AG04450 (cell line): ENCODE measurements around the gene KCNQ4. TPM values are rescaled to one million over a fixed set of nuclear protein-coding genes. Genes with fewer than 3 reads are reported as not detected.

Experiments
- CTCF ChIA-PET: fragments of 300-600, 350-600 bp; formaldehyde crosslinking; extraction: SDS; loops from one replicate; lab custom pipeline; 2022; ENCODE audit warnings: antibody characterized with exemption, inconsistent platforms; lab: Charles Lee
- POLR2A ChIA-PET: fragments of 350-600 bp; formaldehyde crosslinking; extraction: SDS; loops from one replicate; lab custom pipeline; 2021; ENCODE audit warnings: antibody characterized with exemption, inconsistent platforms; lab: Yijun Ruan, JAX
- DNase-seq: peaks from one replicate; pipeline ENCODE4 v3.0.0-alpha.2; 2011; ENCODE audit warnings: low read depth, low spot score
- H3K27ac ChIP-seq: one replicate; pipeline ENCODE4 v1.5.1; 2012; ENCODE audit warnings: low read depth, low read length, control low read depth
- H3K27me3 ChIP-seq: one replicate; pipeline ENCODE4 v1.6.0; 2012; ENCODE audit warnings: low read length; ENCODE audit not compliant: control insufficient read depth, insufficient read depth
- H3K4me3 ChIP-seq: 2 replicates; pipeline ENCODE4 v1.5.1; 2011; ENCODE audit warnings: mild to moderate bottlenecking, low read depth, low read length, control low read depth
- H3K9me3 ChIP-seq: 2 replicates; pipeline ENCODE4 v1.5.1; 2012; ENCODE audit warnings: low read length; ENCODE audit not compliant: control insufficient read depth, insufficient read depth
- polyA plus RNA-seq: library from polyadenylated mRNA; depleted of rRNA; stranded (reverse); fragments of >200 nt; gene quantifications from 2 replicates; pipeline ENCODE4 v1.2.3, GENCODE V29; 2011
- TF ChIP-seq, protein P1 (sequence below): IDR thresholded peaks from 2 replicates; pipeline ENCODE4 v1.5.1; 2011; ENCODE audit warnings: low read depth, low read length, control low read depth, inconsistent platforms

KCNQ4 gene
- polyA plus RNA-seq, 1 experiment, result not detected

- ChIA-PET CTCF (interaction anchor here (0.6 to 17.4 kb wide), 46 partner anchors 8 to 385 kb away, joined by 3 to 442 read pairs (median 4); partner anchors contain the start of gene CITED4), POLR2A (no interaction called here)
- DNase-seq, result peak; percentile 16
- Histone ChIP-seq H3K27ac (no peak overlapping the region), H3K27me3 (peaks cover 6% of the 10 kb centered on the region), H3K4me3 (no peak overlapping the region), H3K9me3 (no peaks in the 10 kb centered on the region)
- TF ChIP-seq, protein P1, sequence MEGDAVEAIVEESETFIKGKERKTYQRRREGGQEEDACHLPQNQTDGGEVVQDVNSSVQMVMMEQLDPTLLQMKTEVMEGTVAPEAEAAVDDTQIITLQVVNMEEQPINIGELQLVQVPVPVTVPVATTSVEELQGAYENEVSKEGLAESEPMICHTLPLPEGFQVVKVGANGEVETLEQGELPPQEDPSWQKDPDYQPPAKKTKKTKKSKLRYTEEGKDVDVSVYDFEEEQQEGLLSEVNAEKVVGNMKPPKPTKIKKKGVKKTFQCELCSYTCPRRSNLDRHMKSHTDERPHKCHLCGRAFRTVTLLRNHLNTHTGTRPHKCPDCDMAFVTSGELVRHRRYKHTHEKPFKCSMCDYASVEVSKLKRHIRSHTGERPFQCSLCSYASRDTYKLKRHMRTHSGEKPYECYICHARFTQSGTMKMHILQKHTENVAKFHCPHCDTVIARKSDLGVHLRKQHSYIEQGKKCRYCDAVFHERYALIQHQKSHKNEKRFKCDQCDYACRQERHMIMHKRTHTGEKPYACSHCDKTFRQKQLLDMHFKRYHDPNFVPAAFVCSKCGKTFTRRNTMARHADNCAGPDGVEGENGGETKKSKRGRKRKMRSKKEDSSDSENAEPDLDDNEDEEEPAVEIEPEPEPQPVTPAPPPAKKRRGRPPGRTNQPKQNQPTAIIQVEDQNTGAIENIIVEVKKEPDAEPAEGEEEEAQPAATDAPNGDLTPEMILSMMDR, result peak; percentile 88
These were observed 66.4 kb downstream of the KCNQ4 start for GRCh38 chr1:40849801-40850592.

- CTCF ChIA-PET, result interaction anchor here (0.8 to 17.4 kb wide), 7 partner anchors 9 to 319 kb away, joined by 3 to 442 read pairs (median 5); partner anchors contain the start of gene CITED4
- TF ChIP-seq, protein P1, result no peak
- Histone ChIP-seq H3K27me3 (peaks cover 6% of the 10 kb centered on the region), H3K27ac (no peak overlapping the region), H3K4me3 (no peak overlapping the region), H3K9me3 (no peaks in the 10 kb centered on the region)
- DNase-seq, result no peak
- POLR2A ChIA-PET, result no interaction called here
These were observed 68.1 kb downstream of the KCNQ4 start for GRCh38 chr1:40851643-40852042.

GRCh38 chr1:40853113-40853884 lies 69.7 kb downstream of the KCNQ4 start:
- no peak for DNase-seq
- Histone ChIP-seq H3K9me3 (no peaks in the 10 kb centered on the region), H3K27ac (no peak overlapping the region), H3K4me3 (no peak overlapping the region), H3K27me3 (no peaks in the 10 kb centered on the region)
- CTCF ChIA-PET, result interaction anchor here (0.5 to 17.4 kb wide), 10 partner anchors 9 to 321 kb away, joined by 3 to 442 read pairs (median 4); partner anchors contain the start of gene CITED4
- POLR2A ChIA-PET, result interaction anchor here (0.5 to 1.4 kb wide), 3 partner anchors 9 to 145 kb away, joined by 3 to 9 read pairs (median 4); partner anchors contain the start of gene CITED4
- TF ChIP-seq, protein P1, result no peak

GRCh38 chr1:40853885-40854170 lies 70.2 kb downstream of the KCNQ4 start:
- Histone ChIP-seq H3K4me3 (no peak overlapping the region), H3K27ac (no peak overlapping the region), H3K9me3 (no peaks in the 10 kb centered on the region), H3K27me3 (peaks cover 4% of the 10 kb centered on the region)
- no peak for DNase-seq
- ChIA-PET CTCF (interaction anchor here (0.5 to 17.4 kb wide), 9 partner anchors 8 to 321 kb away, joined by 3 to 442 read pairs (median 4); partner anchors contain the start of gene CITED4), POLR2A (interaction anchor here (1.4 kb wide), 1 partner anchor 9 kb away, joined by 4 read pairs; the partner anchor contains the start of gene CITED4)
- TF ChIP-seq, protein P1, result no peak
